Measurements from ENCODE around the gene RNF150.
"Not testable (repeated sequence)": the region's sequence is repeated elsewhere in the genome, so short reads cannot be mapped to it uniquely, and the experiment has no call there.

RNF150 gene

GRCh38 chr4:141133146-141133998 is at the start of gene RNF150:
Gene RNF150, minus strand, starts transcription at chr4:141133469.
- DNase-seq (ENCODE audit: low read depth in 2 of 2): peak in 1 of 2 donors; percentile 26

- no peak for DNase-seq (ENCODE audit: low read depth in 2 of 2)
These were observed 47.9 kb upstream of the RNF150 start for GRCh38 chr4:141180991-141181761.

- no peak for DNase-seq (ENCODE audit: low read depth in 2 of 2)
These were observed 46.5 kb upstream of the RNF150 start for GRCh38 chr4:141179474-141180373.

GRCh38 chr4:141177171-141177570 is 43.9 kb upstream of the RNF150 start:
- DNase-seq (ENCODE audit: low read depth in 2 of 2): no peak

GRCh38 chr4:141174457-141174856 is 41.2 kb upstream of the RNF150 start:
- DNase-seq (ENCODE audit: low read depth in 2 of 2): no peak

GRCh38 chr4:141170671-141171070 is 37.4 kb upstream of the RNF150 start:
- DNase-seq (ENCODE audit: low read depth in 2 of 2): no peak

GRCh38 chr4:141169391-141169790 is 36.1 kb upstream of the RNF150 start:
- no peak for DNase-seq (ENCODE audit: low read depth in 2 of 2)

GRCh38 chr4:141165001-141165400 is 31.7 kb upstream of the RNF150 start:
- DNase-seq (ENCODE audit: low read depth in 2 of 2): not testable (repeated sequence)

GRCh38 chr4:141159027-141159426 is 25.8 kb upstream of the RNF150 start:
- no peak for DNase-seq (ENCODE audit: low read depth in 2 of 2)

GRCh38 chr4:141158219-141158618 is 24.9 kb upstream of the RNF150 start:
- no peak for DNase-seq (ENCODE audit: low read depth in 2 of 2)

GRCh38 chr4:141155586-141155985 is 22.3 kb upstream of the RNF150 start:
- DNase-seq (ENCODE audit: low read depth in 2 of 2): no peak

- no peak for DNase-seq (ENCODE audit: low read depth in 2 of 2)
These were observed 21.5 kb upstream of the RNF150 start for GRCh38 chr4:141154725-141155124.

- no peak for DNase-seq (ENCODE audit: low read depth in 2 of 2)
These were observed 20.7 kb upstream of the RNF150 start for GRCh38 chr4:141153751-141154510.

GRCh38 chr4:141144207-141144606 is 10.9 kb upstream of the RNF150 start:
- DNase-seq (ENCODE audit: low read depth in 2 of 2): no peak

- no peak for DNase-seq (ENCODE audit: low read depth in 2 of 2)
These were observed 9.2 kb upstream of the RNF150 start for GRCh38 chr4:141142423-141142822.

- DNase-seq (ENCODE audit: low read depth in 2 of 2): no peak
These were observed 7.3 kb upstream of the RNF150 start for GRCh38 chr4:141140391-141141200.

- DNase-seq (ENCODE audit: low read depth in 2 of 2): no peak
These were observed 1.0 kb upstream of the RNF150 start for GRCh38 chr4:141133999-141134995.

GRCh38 chr4:141132709-141133145 is 542 bp downstream of the RNF150 start:
- no peak for DNase-seq (ENCODE audit: low read depth in 2 of 2)
